Hepatocyte (in vitro differentiated cells): ENCODE results near the gene ARHGAP45. TPM values are rescaled to one million over a fixed set of nuclear protein-coding genes. Genes with fewer than 3 reads are reported as not detected.
"Not testable (repeated sequence)": the region's sequence is repeated elsewhere in the genome, so short reads cannot be mapped to it uniquely, and the experiment has no call there.

Experiments
- DNase-seq: peaks from one replicate; pipeline ENCODE4 v3.0.0-alpha.2; 2016; ENCODE audit warnings: low spot score
- H2AFZ ChIP-seq: fragments of 200-600 bp; sonication (generic); 2 replicates; pipeline ENCODE4 v1.6.0; 2016; ENCODE audit warnings: antibody characterized with exemption, mild to moderate bottlenecking
- H3K27ac ChIP-seq: fragments of 200-600 bp; sonication (generic); 2 replicates; pipeline ENCODE4 v1.5.1; 2016; ENCODE audit warnings: mild to moderate bottlenecking
- H3K27me3 ChIP-seq: fragments of 200-600 bp; sonication (generic); 2 replicates; pipeline ENCODE4 v1.6.1; 2016
- H3K36me3 ChIP-seq: fragments of 200-600 bp; sonication (generic); replicated peaks from 2 replicates; pipeline ENCODE4 v1.5.1; 2016; ENCODE audit warnings: low read depth; ENCODE audit not compliant: insufficient read depth
- H3K4me1 ChIP-seq: fragments of 200-600 bp; sonication (generic); 2 replicates; pipeline ENCODE4 v1.5.1; 2016; ENCODE audit warnings: mild to moderate bottlenecking, moderate library complexity; ENCODE audit not compliant: insufficient read depth
- H3K4me2 ChIP-seq: fragments of 200-600 bp; sonication (generic); 2 replicates; pipeline ENCODE4 v1.6.0; 2016
- H3K4me3 ChIP-seq: fragments of 200-600 bp; sonication (generic); 2 replicates; pipeline ENCODE4 v1.5.1; 2016; ENCODE audit warnings: mild to moderate bottlenecking
- H3K79me2 ChIP-seq: fragments of 200-600 bp; sonication (generic); 2 replicates; pipeline ENCODE4 v1.6.0; 2017; ENCODE audit warnings: mild to moderate bottlenecking
- H3K9me2 ChIP-seq: fragments of 200-600 bp; sonication (generic); replicated peaks from 2 replicates; pipeline ENCODE4 v1.6.0; 2017; ENCODE audit warnings: mild to moderate bottlenecking; ENCODE audit not compliant: insufficient read depth
- H3K9me3 ChIP-seq: fragments of 200-600 bp; sonication (generic); 2 replicates; pipeline ENCODE4 v1.5.1; 2016; ENCODE audit warnings: low read depth, mild to moderate bottlenecking
- H4K20me1 ChIP-seq: fragments of 200-600 bp; sonication (generic); 2 replicates; pipeline ENCODE4 v1.6.0; 2016; ENCODE audit warnings: mild to moderate bottlenecking; ENCODE audit not compliant: insufficient read depth, poor library complexity, severe bottlenecking
- EZH2 ChIP-seq: fragments of 200-600 bp; sonication (generic); IDR thresholded peaks from 2 replicates; pipeline ENCODE4 v1.6.1; 2016; ENCODE audit warnings: antibody characterized with exemption, mild to moderate bottlenecking, borderline replicate concordance
- EZH2phosphoT487 ChIP-seq: fragments of 200-600 bp; sonication (generic); IDR thresholded peaks from one replicate; pipeline ENCODE4 v1.6.1; 2018; ENCODE audit warnings: antibody characterized with exemption, mild to moderate bottlenecking, low read depth, moderate library complexity; ENCODE audit not compliant: unreplicated experiment, severe bottlenecking
- WGBS: methylation state at CpG from one replicate; pipeline ENCODE4 v1.1.6; 2016; ENCODE audit warnings: low lambda C conversion rate; ENCODE audit errors: missing lambda C conversion rate; 5-methylcytosine and 5-hydroxymethylcytosine counted together
- polyA plus RNA-seq: library from polyadenylated mRNA; unstranded; fragments of >200 nt; fragmentation: Nextera tagmentation; extraction: Ambion mirVana; gene quantifications from 2 replicates; pipeline ENCODE4 v1.2.1, GENCODE V29; 2016
- total RNA-seq: library from RNA; depleted of rRNA; stranded (reverse); fragments of >200 nt; gene quantifications from 2 replicates; pipeline ENCODE4 v1.2.3, GENCODE V29; 2014
- TF ChIP-seq, protein P1 (sequence below): fragments of 200-600 bp; sonication (generic); IDR thresholded peaks from 2 replicates; pipeline ENCODE4 v1.5.1; 2016; ENCODE audit warnings: antibody characterized with exemption, mild to moderate bottlenecking; ENCODE audit not compliant: poor library complexity

ARHGAP45 gene
- total and polyA plus RNA-seq, 2 experiments from 2014 or later, result 12.9 to 18.3 TPM

DNA sequence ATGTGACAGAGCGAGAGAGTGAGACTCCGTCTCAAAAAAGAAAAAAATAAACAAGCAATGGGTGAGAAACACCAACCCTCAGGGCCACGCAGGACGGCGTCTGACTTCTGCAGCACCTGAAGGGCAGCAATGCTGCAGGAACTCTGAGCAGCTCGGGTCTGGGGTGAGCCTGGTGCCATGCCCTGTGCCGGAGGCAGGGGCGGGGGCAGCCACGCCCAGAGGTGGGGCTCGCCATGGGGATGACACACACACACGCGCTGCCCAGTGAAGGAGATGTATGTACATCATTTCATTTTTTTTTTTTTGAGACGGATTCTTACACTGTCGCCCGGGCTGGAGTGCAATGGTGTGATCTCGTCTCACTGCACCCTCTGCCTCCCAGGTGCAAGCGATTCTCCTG, 61.1 kb downstream of the ARHGAP45 start:
- no peaks in the 10 kb centered on the region for H3K36me3 ChIP-seq
- no peak for DNase-seq
- H2AFZ ChIP-seq, result no peak overlapping the region
- H3K27ac ChIP-seq, result no peak overlapping the region
- peaks cover 12% of the 10 kb centered on the region for H4K20me1 ChIP-seq
- no peaks in the 10 kb centered on the region for H3K9me3 ChIP-seq
- peaks cover 28% of the 10 kb centered on the region for H3K79me2 ChIP-seq
- no peak for TF ChIP-seq EZH2
- WGBS, result 96% methylated on average over 14 of the region's 17 CpGs
- no peak overlapping the region for H3K4me3 ChIP-seq
- no peaks in the 10 kb centered on the region for H3K27me3 ChIP-seq
- no peak overlapping the region for H3K4me2 ChIP-seq
- peaks cover 18% of the 10 kb centered on the region for H3K4me1 ChIP-seq
- H3K9me2 ChIP-seq, result no peaks in the 10 kb centered on the region

DNA sequence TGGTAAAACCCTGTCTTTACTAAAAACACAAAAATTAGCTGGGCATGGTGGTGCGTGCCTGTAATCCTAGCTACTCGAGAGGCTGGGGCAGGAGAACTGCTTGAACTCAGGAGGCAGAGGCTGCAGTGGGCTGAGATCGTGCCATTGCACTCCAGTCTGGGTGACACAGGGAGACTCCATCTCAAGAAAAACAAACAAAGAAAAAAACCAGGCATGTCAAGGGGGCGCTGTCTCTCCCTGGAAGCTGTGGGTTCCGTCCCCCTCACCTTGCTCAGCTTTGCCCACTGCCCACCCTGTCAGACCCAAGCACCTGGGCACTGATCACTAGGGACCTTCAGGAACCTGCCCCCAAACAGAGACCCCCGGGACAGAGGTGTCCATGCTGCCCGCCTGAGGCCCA, 62.1 kb downstream of the ARHGAP45 start:
- H2AFZ ChIP-seq, H3K9me2 ChIP-seq, H3K36me3 ChIP-seq, H3K27ac ChIP-seq, DNase-seq, H3K9me3 ChIP-seq, H3K4me3 ChIP-seq, H3K4me2 ChIP-seq, H3K27me3 ChIP-seq: not testable (repeated sequence)
- Histone ChIP-seq H3K79me2 (peaks cover 32% of the 10 kb centered on the region), H4K20me1 (peaks cover 12% of the 10 kb centered on the region), H3K4me1 (peaks cover 22% of the 10 kb centered on the region)
- 96% methylated on average over 7 of the region's 7 CpGs for whole genome bisulfite sequencing

- H2AFZ ChIP-seq, result no peak overlapping the region
- no peaks in the 10 kb centered on the region for H3K36me3 ChIP-seq
- H3K9me2 ChIP-seq, result no peaks in the 10 kb centered on the region
- no peak overlapping the region for H3K27ac ChIP-seq
- H3K27me3 ChIP-seq, result no peaks in the 10 kb centered on the region
- no peaks in the 10 kb centered on the region for H3K9me3 ChIP-seq
- H3K4me3 ChIP-seq, result no peak overlapping the region
- H3K79me2 ChIP-seq, result peaks cover 36% of the 10 kb centered on the region
- 93% methylated on average over 18 of the region's 18 CpGs for WGBS
- H3K4me2 ChIP-seq, result no peak overlapping the region
- TF ChIP-seq EZH2phosphoT487, result no peak
- TF ChIP-seq, protein P1, sequence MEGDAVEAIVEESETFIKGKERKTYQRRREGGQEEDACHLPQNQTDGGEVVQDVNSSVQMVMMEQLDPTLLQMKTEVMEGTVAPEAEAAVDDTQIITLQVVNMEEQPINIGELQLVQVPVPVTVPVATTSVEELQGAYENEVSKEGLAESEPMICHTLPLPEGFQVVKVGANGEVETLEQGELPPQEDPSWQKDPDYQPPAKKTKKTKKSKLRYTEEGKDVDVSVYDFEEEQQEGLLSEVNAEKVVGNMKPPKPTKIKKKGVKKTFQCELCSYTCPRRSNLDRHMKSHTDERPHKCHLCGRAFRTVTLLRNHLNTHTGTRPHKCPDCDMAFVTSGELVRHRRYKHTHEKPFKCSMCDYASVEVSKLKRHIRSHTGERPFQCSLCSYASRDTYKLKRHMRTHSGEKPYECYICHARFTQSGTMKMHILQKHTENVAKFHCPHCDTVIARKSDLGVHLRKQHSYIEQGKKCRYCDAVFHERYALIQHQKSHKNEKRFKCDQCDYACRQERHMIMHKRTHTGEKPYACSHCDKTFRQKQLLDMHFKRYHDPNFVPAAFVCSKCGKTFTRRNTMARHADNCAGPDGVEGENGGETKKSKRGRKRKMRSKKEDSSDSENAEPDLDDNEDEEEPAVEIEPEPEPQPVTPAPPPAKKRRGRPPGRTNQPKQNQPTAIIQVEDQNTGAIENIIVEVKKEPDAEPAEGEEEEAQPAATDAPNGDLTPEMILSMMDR, result no peak
- no peak for TF ChIP-seq EZH2
- peaks cover 22% of the 10 kb centered on the region for H3K4me1 ChIP-seq
- H4K20me1 ChIP-seq, result peaks cover 12% of the 10 kb centered on the region
- DNase-seq, result no peak
These were observed 62.6 kb downstream of the ARHGAP45 start for GRCh38 chr19:1129535-1129934.

- no peak for DNase-seq
- Histone ChIP-seq H3K4me2 (peak overlapping the region; percentile 91), H3K27ac (peak overlapping the region; percentile 95), H3K9me2 (no peaks in the 10 kb centered on the region), H2AFZ (no peak overlapping the region), H4K20me1 (peaks cover 12% of the 10 kb centered on the region), H3K79me2 (peaks cover 36% of the 10 kb centered on the region), H3K4me1 (peaks cover 22% of the 10 kb centered on the region), H3K36me3 (no peaks in the 10 kb centered on the region), H3K9me3 (no peaks in the 10 kb centered on the region), H3K4me3 (peak overlapping the region; percentile 58), H3K27me3 (no peaks in the 10 kb centered on the region)
- WGBS, result 75% methylated on average over 19 of the region's 22 CpGs
- TF ChIP-seq, protein P1, result no peak
- no peak for TF ChIP-seq EZH2
- TF ChIP-seq EZH2phosphoT487, result no peak
These were observed 64.1 kb downstream of the ARHGAP45 start for GRCh38 chr19:1130771-1131717.
